HG02798 (cell line): ENCODE data around the gene DIP2C.

ENCODE experiments used
- ATAC-seq: cut with Tn5 transposase; IDR thresholded peaks from one replicate; pipeline ENCODE4 v1.9.1; 2021; ENCODE audit warnings: mild to moderate bottlenecking; ENCODE audit not compliant: unreplicated experiment, poor library complexity

Gene DIP2C

GRCh38 chr10:389836-390448 lies 299.5 kb downstream of the DIP2C start:
- ATAC-seq = no peak

GRCh38 chr10:389261-389790 lies 300.1 kb downstream of the DIP2C start:
- no peak for ATAC-seq

- no peak for ATAC-seq
These were observed 300.8 kb downstream of the DIP2C start for GRCh38 chr10:388661-389045.

- no peak for ATAC-seq
These were observed 301.4 kb downstream of the DIP2C start for GRCh38 chr10:387909-388660.

- no peak for ATAC-seq
These were observed 301.9 kb downstream of the DIP2C start for GRCh38 chr10:387593-387891.

- ATAC-seq = no peak
These were observed 302.5 kb downstream of the DIP2C start for GRCh38 chr10:386771-387592.

- no peak for ATAC-seq
These were observed 303.7 kb downstream of the DIP2C start for GRCh38 chr10:385571-386300.

- ATAC-seq = no peak
These were observed 304.7 kb downstream of the DIP2C start for GRCh38 chr10:384538-385305.

- no peak for ATAC-seq
These were observed 305.9 kb downstream of the DIP2C start for GRCh38 chr10:383519-383918.

- ATAC-seq = no peak
These were observed 307.7 kb downstream of the DIP2C start for GRCh38 chr10:381805-382204.

GRCh38 chr10:381346-381745 lies 308.1 kb downstream of the DIP2C start:
- ATAC-seq = no peak

- no peak for ATAC-seq
These were observed 309.0 kb downstream of the DIP2C start for GRCh38 chr10:380313-380940.

GRCh38 chr10:378930-379704 lies 310.4 kb downstream of the DIP2C start:
- ATAC-seq = no peak

- ATAC-seq = no peak
These were observed 311.1 kb downstream of the DIP2C start for GRCh38 chr10:378230-378929.

GRCh38 chr10:377228-377627 lies 312.2 kb downstream of the DIP2C start:
- no peak for ATAC-seq

GRCh38 chr10:375815-376505 lies 313.5 kb downstream of the DIP2C start:
- no peak for ATAC-seq

- ATAC-seq = no peak
These were observed 315.1 kb downstream of the DIP2C start for GRCh38 chr10:374354-374753.
